H9 (cell line): ENCODE results near the gene CNBP. TPM values are rescaled to one million over a fixed set of nuclear protein-coding genes. Genes with fewer than 3 reads are reported as not detected.

ENCODE experiments used
- DNase-seq: peaks from one replicate; pipeline ENCODE4 v3.0.0-alpha.2; 2017
- H2AFZ ChIP-seq: one replicate; pipeline ENCODE4 v1.6.1; 2013; ENCODE audit warnings: mild to moderate bottlenecking, low read length, control low read depth, moderate library complexity
- H2AK5ac ChIP-seq: 2 replicates; pipeline ENCODE4 v1.6.1; 2013; ENCODE audit warnings: low read length, control low read depth, mixed read lengths; ENCODE audit not compliant: insufficient read length
- H2BK120ac ChIP-seq: one replicate; pipeline ENCODE4 v1.6.1; 2013; ENCODE audit warnings: low read depth, mild to moderate bottlenecking, low read length, control low read depth, inconsistent platforms; ENCODE audit not compliant: poor library complexity, severe bottlenecking
- H2BK12ac ChIP-seq: 2 replicates; pipeline ENCODE4 v1.6.1; 2013; ENCODE audit warnings: low read length, control low read depth, mixed read lengths, low read depth; ENCODE audit not compliant: insufficient read length
- H2BK15ac ChIP-seq: 2 replicates; pipeline ENCODE4 v1.6.1; 2013; ENCODE audit warnings: low read depth, low read length, control low read depth
- H2BK20ac ChIP-seq: one replicate; pipeline ENCODE4 v1.6.1; 2013; ENCODE audit warnings: low read depth, mild to moderate bottlenecking, low read length, control low read depth, inconsistent platforms; ENCODE audit not compliant: poor library complexity, severe bottlenecking
- H2BK5ac ChIP-seq: 2 replicates; pipeline ENCODE4 v1.6.1; 2013; ENCODE audit warnings: low read length, control low read depth, mixed read lengths; ENCODE audit not compliant: insufficient read length
- H3K14ac ChIP-seq: 2 replicates; pipeline ENCODE4 v1.6.1; 2013; ENCODE audit warnings: low read length, control low read depth; ENCODE audit not compliant: insufficient read depth
- H3K18ac ChIP-seq: 2 replicates; pipeline ENCODE4 v1.6.1; 2013; ENCODE audit warnings: low read depth, mild to moderate bottlenecking, mixed read lengths, low read length, control low read depth; ENCODE audit not compliant: insufficient read length
- H3K23ac ChIP-seq: 2 replicates; pipeline ENCODE4 v1.6.1; 2013; ENCODE audit warnings: low read length, control low read depth, mixed read lengths, low read depth; ENCODE audit not compliant: insufficient read length
- H3K23me2 ChIP-seq: 2 replicates; pipeline ENCODE4 v1.6.1; 2013; ENCODE audit warnings: low read depth, mild to moderate bottlenecking, mixed read lengths, low read length, control low read depth; ENCODE audit not compliant: insufficient read length, poor library complexity, severe bottlenecking
- H3K27ac ChIP-seq: 2 replicates; pipeline ENCODE4 v1.5.1; 2013; ENCODE audit warnings: low read length, control low read depth, mixed read lengths, low read depth; ENCODE audit not compliant: insufficient read length
- H3K27me3 ChIP-seq: 2 replicates; pipeline ENCODE4 v1.6.1; 2013; ENCODE audit warnings: low read length, control low read depth, inconsistent platforms; ENCODE audit not compliant: insufficient read depth
- H3K4ac ChIP-seq: 2 replicates; pipeline ENCODE4 v1.6.1; 2013; ENCODE audit warnings: low read depth, mild to moderate bottlenecking, control low read depth, inconsistent platforms, low read length, moderate library complexity
- H3K4me1 ChIP-seq: 2 replicates; pipeline ENCODE4 v1.6.1; 2013; ENCODE audit warnings: low read length, control low read depth, inconsistent platforms; ENCODE audit not compliant: insufficient read depth
- H3K4me2 ChIP-seq: 2 replicates; pipeline ENCODE4 v1.6.1; 2013; ENCODE audit warnings: low read length, control low read depth, mixed read lengths; ENCODE audit not compliant: insufficient read length, insufficient read depth
- H3K56ac ChIP-seq: 2 replicates; pipeline ENCODE4 v1.6.1; 2013; ENCODE audit warnings: low read depth, mild to moderate bottlenecking, mixed read lengths, low read length, control low read depth; ENCODE audit not compliant: insufficient read length
- H3K79me1 ChIP-seq: 2 replicates; pipeline ENCODE4 v1.6.1; 2013; ENCODE audit warnings: low read depth, mild to moderate bottlenecking, moderate library complexity, low read length, control low read depth, inconsistent platforms; ENCODE audit not compliant: insufficient read depth, poor library complexity, severe bottlenecking
- H3K79me2 ChIP-seq: 2 replicates; pipeline ENCODE4 v1.6.1; 2013; ENCODE audit warnings: low read length, control low read depth, inconsistent platforms; ENCODE audit not compliant: insufficient read depth
- H3K9ac ChIP-seq: 2 replicates; pipeline ENCODE4 v1.6.1; 2013; ENCODE audit warnings: low read length, control low read depth, mixed read lengths; ENCODE audit not compliant: insufficient read length; ENCODE audit errors: extremely low read depth
- H3K9me3 ChIP-seq: one replicate; pipeline ENCODE4 v1.6.1; 2013; ENCODE audit warnings: low read depth, low read length, inconsistent platforms; ENCODE audit not compliant: control insufficient read depth
- H3T11ph ChIP-seq: one replicate; pipeline ENCODE4 v1.6.1; 2013; ENCODE audit warnings: mild to moderate bottlenecking, low read length, control low read depth, inconsistent platforms
- H4K20me1 ChIP-seq: one replicate; pipeline ENCODE4 v1.6.1; 2013; ENCODE audit not compliant: control insufficient read depth, insufficient read length, insufficient read depth
- H4K5ac ChIP-seq: 2 replicates; pipeline ENCODE4 v1.6.1; 2013; ENCODE audit warnings: low read depth, mild to moderate bottlenecking, mixed read lengths, low read length, control low read depth; ENCODE audit not compliant: insufficient read length
- H4K8ac ChIP-seq: replicated peaks from 2 replicates; pipeline ENCODE4 v1.6.1; 2013; ENCODE audit warnings: low read length, control low read depth, mixed read lengths, low read depth; ENCODE audit not compliant: insufficient read length
- H4K91ac ChIP-seq: 2 replicates; pipeline ENCODE4 v1.6.1; 2013; ENCODE audit warnings: low read depth, mild to moderate bottlenecking, moderate library complexity, mixed read lengths, low read length, control low read depth; ENCODE audit not compliant: insufficient read length
- H3K27ac Mint-ChIP-seq, 3 experiments: 2 replicates in 2 of 3; 3 replicates in 1 of 3; pipeline ENCODE4 v1.8.0; 2020 to 2021; ENCODE audit warnings: mixed read lengths in 3 of 3, mild to moderate bottlenecking in 1 of 3, moderate library complexity in 1 of 3
- H3K27me3 Mint-ChIP-seq: 2 replicates; pipeline ENCODE4 v1.8.0; 2021; ENCODE audit warnings: low read depth, mild to moderate bottlenecking, moderate library complexity, mixed read lengths
- H3K36me3 Mint-ChIP-seq, 3 experiments: 2 replicates in 2 of 3; 3 replicates in 1 of 3; pipeline ENCODE4 v1.8.0; 2020 to 2021; ENCODE audit warnings: low read depth in 3 of 3, mixed read lengths in 3 of 3; ENCODE audit not compliant: insufficient read depth in 1 of 3
- H3K4me1 Mint-ChIP-seq, 2 experiments: 2 replicates each; pipeline ENCODE4 v1.8.0; 2020; ENCODE audit warnings: mixed read lengths in 2 of 2
- H3K4me3 Mint-ChIP-seq, 2 experiments: 2 replicates in 1 of 2; 3 replicates in 1 of 2; pipeline ENCODE4 v1.8.0; 2020 to 2021; ENCODE audit warnings: mild to moderate bottlenecking in 2 of 2, mixed read lengths in 2 of 2, moderate library complexity in 1 of 2
- H3K9me3 Mint-ChIP-seq, 2 experiments: 2 replicates in 1 of 2; 3 replicates in 1 of 2; pipeline ENCODE4 v1.8.0; 2020; ENCODE audit warnings: mild to moderate bottlenecking in 2 of 2, mixed read lengths in 2 of 2, moderate library complexity in 1 of 2
- WGBS: extraction: QIAGEN DNeasy Blood & Tissue Kit; methylation state at CpG from one replicate; pipeline ENCODE4 v1.1.7; 2013; ENCODE audit warnings: missing lambda C conversion rate, low lambda C conversion rate, mixed read lengths; ENCODE audit not compliant: insufficient read length; ENCODE audit errors: extremely low coverage; 5-methylcytosine and 5-hydroxymethylcytosine counted together
- total RNA-seq: library from RNA; stranded (reverse); gene quantifications from 2 replicates; pipeline ENCODE4 v1.2.1, GENCODE V29; 2021
- TF ChIP-seq, protein P1 (sequence below): fragments of 200-600 bp; sonication (generic); conservative IDR thresholded peaks from 3 replicates; pipeline ENCODE4 v1.8.0; 2021; ENCODE audit warnings: antibody characterized with exemption, mild to moderate bottlenecking

Gene CNBP
- total RNA-seq, 1 experiment from 2014 or later = 433 TPM

DNA sequence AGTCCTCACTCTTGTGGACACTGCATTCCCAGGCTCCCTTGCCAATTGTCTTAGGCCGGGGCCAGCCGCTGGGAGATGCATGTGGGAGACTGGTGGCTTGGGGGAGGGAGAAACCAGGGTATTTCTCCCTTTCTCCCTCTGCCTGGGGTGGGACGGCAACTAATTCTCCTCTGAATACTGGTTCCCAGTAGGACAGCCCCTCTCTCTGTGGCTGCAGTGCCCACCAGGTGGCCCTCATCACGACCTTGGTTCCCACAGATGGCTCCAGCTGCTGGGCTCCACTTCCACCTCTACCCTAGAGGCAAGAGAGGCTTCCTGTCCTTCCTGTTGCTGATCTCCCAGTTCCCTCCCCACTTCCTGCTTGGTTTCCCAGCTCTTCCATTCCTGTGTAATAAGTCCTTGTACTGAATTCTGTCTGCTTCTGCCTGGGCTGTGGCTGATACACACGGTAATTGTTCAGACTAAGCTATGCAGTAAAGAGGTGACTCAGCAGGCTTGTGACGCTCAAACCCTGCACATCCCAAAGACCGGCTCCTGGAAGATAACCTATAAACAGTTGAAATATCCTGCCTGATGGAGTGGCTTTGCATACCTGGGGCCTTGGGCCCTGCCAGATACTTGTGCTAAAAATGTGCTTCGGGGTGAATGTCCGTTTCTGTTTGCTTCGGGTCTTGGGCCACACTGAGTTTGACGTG, 45.3 kb upstream of the CNBP start:
- Histone ChIP-seq H2BK12ac (peak overlapping the region; percentile 3), H4K20me1 (no peaks in the 10 kb centered on the region), H3K79me2 (no peaks in the 10 kb centered on the region), H4K5ac (peak overlapping the region; percentile 31), H3K9ac (no peak overlapping the region), H2BK15ac (no peak overlapping the region), H3K56ac (peak overlapping the region; percentile 20), H3K23ac (no peak overlapping the region), H2BK20ac (no peak overlapping the region), H2AFZ (peak overlapping the region; percentile 49), H3K27me3 (no peaks in the 10 kb centered on the region), H3K23me2 (no peaks in the 10 kb centered on the region), H2AK5ac (no peak overlapping the region), H3K79me1 (no peaks in the 10 kb centered on the region), H3K14ac (peak overlapping the region; percentile 85), H4K91ac (no peak overlapping the region), H3K4me1 (peaks cover 4% of the 10 kb centered on the region; the same call in 1 of the 2 replicates), H3K27ac (peak overlapping the region; percentile 73), H3T11ph (no peak overlapping the region), H3K4ac (no peak overlapping the region), H3K4me2 (peak overlapping the region; percentile 40), H4K8ac (no peak overlapping the region), H3K9me3 (no peaks in the 10 kb centered on the region), H2BK120ac (no peak overlapping the region), H3K18ac (peak overlapping the region; percentile 79), H2BK5ac (no peak overlapping the region)
- H3K36me3 Mint-ChIP-seq = no peaks in the 10 kb centered on the region
- no CpG with 5 or more reads among the region's 11 CpGs for WGBS
- H3K27me3 Mint-ChIP-seq = peaks cover 3% of the 10 kb centered on the region
- DNase-seq = peak; percentile 69
- TF ChIP-seq, protein P1, sequence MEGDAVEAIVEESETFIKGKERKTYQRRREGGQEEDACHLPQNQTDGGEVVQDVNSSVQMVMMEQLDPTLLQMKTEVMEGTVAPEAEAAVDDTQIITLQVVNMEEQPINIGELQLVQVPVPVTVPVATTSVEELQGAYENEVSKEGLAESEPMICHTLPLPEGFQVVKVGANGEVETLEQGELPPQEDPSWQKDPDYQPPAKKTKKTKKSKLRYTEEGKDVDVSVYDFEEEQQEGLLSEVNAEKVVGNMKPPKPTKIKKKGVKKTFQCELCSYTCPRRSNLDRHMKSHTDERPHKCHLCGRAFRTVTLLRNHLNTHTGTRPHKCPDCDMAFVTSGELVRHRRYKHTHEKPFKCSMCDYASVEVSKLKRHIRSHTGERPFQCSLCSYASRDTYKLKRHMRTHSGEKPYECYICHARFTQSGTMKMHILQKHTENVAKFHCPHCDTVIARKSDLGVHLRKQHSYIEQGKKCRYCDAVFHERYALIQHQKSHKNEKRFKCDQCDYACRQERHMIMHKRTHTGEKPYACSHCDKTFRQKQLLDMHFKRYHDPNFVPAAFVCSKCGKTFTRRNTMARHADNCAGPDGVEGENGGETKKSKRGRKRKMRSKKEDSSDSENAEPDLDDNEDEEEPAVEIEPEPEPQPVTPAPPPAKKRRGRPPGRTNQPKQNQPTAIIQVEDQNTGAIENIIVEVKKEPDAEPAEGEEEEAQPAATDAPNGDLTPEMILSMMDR = peak; percentile 24; the same call in 2 of the 3 replicates
- H3K27ac Mint-ChIP-seq = peak overlapping the region; percentile 73 to 92 (median 90)
- no peaks in the 10 kb centered on the region for H3K9me3 Mint-ChIP-seq
- H3K4me1 Mint-ChIP-seq = peaks cover 20 to 23% of the 10 kb centered on the region in 2 experiments
- peak overlapping the region in 1 of 2 experiments; percentile 33; a peak in 3 of 5 replicates for H3K4me3 Mint-ChIP-seq
